Measurements from ENCODE around the gene PIK3R2. TPM values are rescaled to one million over a fixed set of nuclear protein-coding genes. Genes with fewer than 3 reads are reported as not detected.

Gene PIK3R2
- total and polyA plus RNA-seq, 2 of the 4 experiments (the other 2 are of a cell fraction) = 12.2 to 25.1 TPM

DNA sequence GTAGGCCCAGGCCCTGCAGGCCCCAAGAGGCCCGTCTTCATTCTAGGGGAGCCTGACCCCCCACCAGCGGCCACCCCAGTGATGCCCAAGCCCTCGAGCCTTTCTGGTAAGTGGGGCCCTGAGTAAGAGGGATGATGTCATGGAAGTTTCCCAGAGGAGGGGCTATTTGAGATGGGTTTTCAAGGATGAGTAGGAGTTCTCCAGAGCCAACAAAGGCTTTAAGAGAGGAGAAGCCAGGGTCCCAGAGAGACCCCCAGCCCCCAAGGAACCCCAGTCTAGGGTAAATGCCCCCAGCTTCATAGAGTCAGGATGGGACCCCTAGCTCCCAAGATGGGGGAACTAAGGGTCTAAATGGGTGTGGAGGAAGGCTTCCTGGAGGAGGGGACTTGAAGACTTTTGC lies 9.1 kb upstream of the PIK3R2 start:
- intact Hi-C loops (cut with micrococcal nuclease) = no loop called here
- no peak overlapping the region for H2BK5ac ChIP-seq (ENCODE audit: low read depth, low read length, poor library complexity, severe bottlenecking)
- WGBS, 2 experiments (ENCODE audit: extremely low coverage in 2 of 2, insufficient read length in 1 of 2) = no CpG with 5 or more reads among the region's 3 CpGs
- ChIA-PET CTCF (no interaction called here), POLR2A (ENCODE audit: unreplicated experiment) (no interaction called here)
- dilution Hi-C loops (cut with HindIII; ENCODE audit: low sequenced_read_pairs, unreplicated experiment) = no loop called here
- no peak overlapping the region for H3K9ac ChIP-seq (ENCODE audit: low read depth, low read length)
- H3K27ac ChIP-seq (ENCODE audit: insufficient read depth, low read length) = no peak overlapping the region
- H4K91ac ChIP-seq (ENCODE audit: insufficient read depth, low read depth, low read length) = no peak overlapping the region
- H4K8ac ChIP-seq (ENCODE audit: low read depth in 2 of 2, low read length in 2 of 2) = no peak overlapping the region
- H3K36me3 ChIP-seq (ENCODE audit: control insufficient read depth, insufficient read depth, low read length) = peaks cover 46% of the 10 kb centered on the region
- no peaks in the 10 kb centered on the region for H3K79me1 ChIP-seq (ENCODE audit: low read depth in 1 of 2, low read length in 2 of 2)
- no peak overlapping the region for H2AFZ ChIP-seq (replicated peaks; ENCODE audit: low read length, poor library complexity)
- no peaks in the 10 kb centered on the region for H3K9me3 ChIP-seq (ENCODE audit: control insufficient read depth, insufficient read depth, low read length)
- H3K4me2 ChIP-seq (ENCODE audit: low read depth, low read length) = no peak overlapping the region
- H2AK5ac ChIP-seq (ENCODE audit: low read depth, low read length) = no peak overlapping the region
- no peak for ATAC-seq (ENCODE audit: low read depth)
- H3K23ac ChIP-seq (ENCODE audit: low read depth, low read length) = no peak overlapping the region
- no peak overlapping the region for H2BK15ac ChIP-seq (ENCODE audit: low read depth, low read length)
- no peak for TF ChIP-seq BHLHE40 (IDR thresholded peaks at IDR 0.05; ENCODE audit: low read depth, low read length)
- no peak overlapping the region for H3K14ac ChIP-seq (replicated peaks; ENCODE audit: low read depth, low read length)
- no peak overlapping the region for H3K4me3 ChIP-seq (ENCODE audit: insufficient read depth, low read depth, low read length)
- no peak overlapping the region for H2BK120ac ChIP-seq (ENCODE audit: low read depth, low read length)
- no peak for DNase-seq
- no peaks in the 10 kb centered on the region for H3K27me3 ChIP-seq (ENCODE audit: control insufficient read depth, insufficient read depth, low read length)
- H2BK20ac ChIP-seq (ENCODE audit: low read depth, low read length) = no peak overlapping the region
- no peak overlapping the region for H3K4ac ChIP-seq (ENCODE audit: low read depth, low read length)
- no peak overlapping the region for H3K18ac ChIP-seq (ENCODE audit: low read depth, low read length)
- no peaks in the 10 kb centered on the region for H3K9me1 ChIP-seq (ENCODE audit: insufficient read depth, low read length)
- H3K56ac ChIP-seq (ENCODE audit: extremely low read depth, insufficient read depth, low read length) = no peak overlapping the region
- no TSS peak for BruUV-seq (replicated peaks)
- in situ Hi-C loops (cut with MboI; ENCODE audit: low sequenced_read_pairs) = no loop called here
- H4K20me1 ChIP-seq (ENCODE audit: insufficient read depth, low read length) = no peaks in the 10 kb centered on the region
- no peak overlapping the region for H4K5ac ChIP-seq (ENCODE audit: low read depth, low read length)
- no peak overlapping the region for H2AK9ac ChIP-seq (replicated peaks; ENCODE audit: low read depth, low read length, poor library complexity)
- no peaks in the 10 kb centered on the region for H3K4me1 ChIP-seq (ENCODE audit: control insufficient read depth, insufficient read depth, low read length)
